Esophagus squamous epithelium (tissue), 4 donors: ENCODE data around the gene ETS1.

Experiments used
- POLR2A ChIP-seq, 4 donors: fragments of 450-650 bp; IDR thresholded peaks; one replicate each; pipeline ENCODE4 v1.6.1; 2017; ENCODE audit warnings: antibody characterized with exemption in 4 of 4, mild to moderate bottlenecking in 4 of 4, moderate library complexity in 3 of 4
- TF ChIP-seq, protein P1 (sequence below), 6 experiments: fragments of 450-650 bp in 4 of 6; fragments of 200-600 bp in 2 of 6; sonication (generic) in 2 of 6; IDR thresholded peaks; one replicate each; pipeline ENCODE4 v1.5.1; 2016 to 2019; ENCODE audit warnings: antibody characterized with exemption in 6 of 6, mild to moderate bottlenecking in 4 of 6, moderate library complexity in 4 of 6

GRCh38 chr11:128614026-128614425 is 26.7 kb upstream of the ETS1 start:
- no peak for TF ChIP-seq POLR2A (IDR thresholded peaks at IDR 0.05)
- TF ChIP-seq, protein P1, sequence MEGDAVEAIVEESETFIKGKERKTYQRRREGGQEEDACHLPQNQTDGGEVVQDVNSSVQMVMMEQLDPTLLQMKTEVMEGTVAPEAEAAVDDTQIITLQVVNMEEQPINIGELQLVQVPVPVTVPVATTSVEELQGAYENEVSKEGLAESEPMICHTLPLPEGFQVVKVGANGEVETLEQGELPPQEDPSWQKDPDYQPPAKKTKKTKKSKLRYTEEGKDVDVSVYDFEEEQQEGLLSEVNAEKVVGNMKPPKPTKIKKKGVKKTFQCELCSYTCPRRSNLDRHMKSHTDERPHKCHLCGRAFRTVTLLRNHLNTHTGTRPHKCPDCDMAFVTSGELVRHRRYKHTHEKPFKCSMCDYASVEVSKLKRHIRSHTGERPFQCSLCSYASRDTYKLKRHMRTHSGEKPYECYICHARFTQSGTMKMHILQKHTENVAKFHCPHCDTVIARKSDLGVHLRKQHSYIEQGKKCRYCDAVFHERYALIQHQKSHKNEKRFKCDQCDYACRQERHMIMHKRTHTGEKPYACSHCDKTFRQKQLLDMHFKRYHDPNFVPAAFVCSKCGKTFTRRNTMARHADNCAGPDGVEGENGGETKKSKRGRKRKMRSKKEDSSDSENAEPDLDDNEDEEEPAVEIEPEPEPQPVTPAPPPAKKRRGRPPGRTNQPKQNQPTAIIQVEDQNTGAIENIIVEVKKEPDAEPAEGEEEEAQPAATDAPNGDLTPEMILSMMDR (IDR thresholded peaks at IDR 0.05) = no peak
